Activated T-helper 17 cell treated with anti-CD3 and anti-CD28 coated beads, Interleukin-2, amount 50 U/mL, for 72 hours (primary cell): ENCODE measurements around the gene DNAH8. TPM values are rescaled to one million over a fixed set of nuclear protein-coding genes. Genes with fewer than 3 reads are reported as not detected.

Experiments
- ATAC-seq: fragments of 150-1000 bp; cut with Tn5 transposase; replicated peaks from 2 replicates; pipeline ENCODE4 v1.10.0; 2021; ENCODE audit warnings: mild to moderate bottlenecking, moderate library complexity
- H3K27ac Mint-ChIP-seq: one replicate; pipeline ENCODE4 v1.8.0; 2022; ENCODE audit warnings: mixed read lengths
- H3K27me3 Mint-ChIP-seq: one replicate; pipeline ENCODE4 v1.8.0; 2022; ENCODE audit warnings: mixed read lengths
- H3K36me3 Mint-ChIP-seq: one replicate; pipeline ENCODE4 v1.8.0; 2022; ENCODE audit warnings: low read depth, mild to moderate bottlenecking, mixed read lengths
- H3K4me1 Mint-ChIP-seq: one replicate; pipeline ENCODE4 v1.8.0; 2022; ENCODE audit warnings: mixed read lengths
- H3K4me3 Mint-ChIP-seq: one replicate; pipeline ENCODE4 v1.8.0; 2022; ENCODE audit warnings: mild to moderate bottlenecking, mixed read lengths
- H3K9me3 Mint-ChIP-seq: one replicate; pipeline ENCODE4 v1.8.0; 2022; ENCODE audit warnings: mixed read lengths
- total RNA-seq, 2 donors: library from RNA; stranded (reverse); gene quantifications; one replicate each; pipeline ENCODE4 v1.2.3, GENCODE V29; 2022

The DNAH8 gene
- total RNA-seq, 2 donors from 2014 or later: 0.03 to 0.09 TPM

DNA sequence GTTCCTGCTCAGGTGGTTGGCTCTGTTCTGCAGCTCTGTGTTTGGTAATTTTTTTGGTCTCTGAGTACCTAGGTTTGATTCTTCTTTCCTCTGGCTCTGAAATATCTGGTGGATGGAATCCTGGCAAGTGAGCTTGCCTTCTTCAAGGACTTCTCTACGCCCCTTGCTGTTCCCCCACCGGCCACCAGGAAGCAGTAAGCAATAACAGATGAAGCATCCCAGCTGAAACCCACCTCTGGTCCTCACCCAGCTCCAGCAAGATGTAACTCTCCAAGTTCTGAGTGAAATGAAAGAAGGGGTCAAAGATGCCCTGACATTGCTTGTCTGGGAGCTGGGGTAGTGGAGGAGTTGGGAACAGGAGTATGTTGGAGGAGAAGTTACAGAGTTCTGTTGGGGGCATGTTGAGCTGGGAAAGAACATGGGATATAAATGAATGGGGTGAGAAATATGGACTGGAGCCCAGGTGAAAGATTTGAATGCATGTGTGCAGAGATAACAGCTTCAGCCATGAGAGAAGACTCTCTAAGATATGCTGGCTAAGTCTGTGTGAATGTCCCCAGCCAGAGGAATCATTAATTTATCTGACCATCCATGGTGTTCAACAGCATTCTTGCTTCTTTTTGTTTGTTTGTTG, 282.1 kb downstream of the DNAH8 start:
- no peak overlapping the region for H3K27ac Mint-ChIP-seq
- no peak for ATAC-seq
- no peaks in the 10 kb centered on the region for H3K9me3 Mint-ChIP-seq
- no peaks in the 10 kb centered on the region for H3K4me1 Mint-ChIP-seq
- H3K36me3 Mint-ChIP-seq: no peaks in the 10 kb centered on the region
- peaks cover 36% of the 10 kb centered on the region for H3K27me3 Mint-ChIP-seq
- H3K4me3 Mint-ChIP-seq: no peak overlapping the region

DNA sequence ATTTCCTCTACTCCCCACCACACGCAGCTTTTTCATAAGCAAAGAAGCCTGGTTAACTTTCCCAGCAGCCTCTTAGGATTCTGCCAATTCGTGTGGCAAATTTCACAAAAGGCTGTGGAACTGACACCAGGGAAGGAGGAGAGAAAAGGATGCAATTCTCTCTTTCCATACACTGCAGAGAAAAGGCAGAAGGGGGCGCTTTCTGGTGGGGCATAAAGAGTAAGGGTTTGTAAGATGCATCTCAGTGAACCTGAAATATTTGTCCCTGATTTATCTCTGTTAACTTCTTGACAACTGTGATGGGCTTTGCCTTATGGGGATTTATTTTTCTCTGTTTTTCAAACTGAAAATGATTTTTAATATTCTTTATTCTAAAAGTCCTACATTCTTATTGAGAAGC, 288.0 kb downstream of the DNAH8 start:
- Mint-ChIP-seq H3K27ac (no peak overlapping the region), H3K4me3 (no peak overlapping the region), H3K27me3 (peaks cover 28% of the 10 kb centered on the region), H3K36me3 (no peaks in the 10 kb centered on the region), H3K9me3 (no peaks in the 10 kb centered on the region), H3K4me1 (no peaks in the 10 kb centered on the region)
- ATAC-seq: no peak

DNA sequence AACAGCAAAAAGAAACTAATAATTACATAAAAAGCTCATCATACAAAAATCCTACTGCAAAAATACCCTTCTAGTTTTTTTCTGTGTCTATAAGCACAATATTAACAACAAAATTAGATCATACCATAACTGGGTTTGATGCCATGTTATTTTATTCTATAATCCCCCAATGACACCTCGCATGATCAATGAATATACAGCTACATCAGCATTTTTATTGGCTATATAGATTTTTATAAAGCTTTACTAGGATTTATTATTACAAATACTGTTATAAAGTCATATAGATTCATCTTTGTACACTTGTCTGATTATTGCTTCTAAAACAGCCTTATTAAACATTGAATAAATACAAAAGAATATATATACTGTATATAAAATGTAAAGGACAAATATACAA, 288.4 kb downstream of the DNAH8 start:
- no peaks in the 10 kb centered on the region for H3K9me3 Mint-ChIP-seq
- ATAC-seq: no peak
- H3K4me3 Mint-ChIP-seq: no peak overlapping the region
- no peak overlapping the region for H3K27ac Mint-ChIP-seq
- H3K4me1 Mint-ChIP-seq: no peaks in the 10 kb centered on the region
- H3K36me3 Mint-ChIP-seq: no peaks in the 10 kb centered on the region
- peaks cover 32% of the 10 kb centered on the region for H3K27me3 Mint-ChIP-seq

DNA sequence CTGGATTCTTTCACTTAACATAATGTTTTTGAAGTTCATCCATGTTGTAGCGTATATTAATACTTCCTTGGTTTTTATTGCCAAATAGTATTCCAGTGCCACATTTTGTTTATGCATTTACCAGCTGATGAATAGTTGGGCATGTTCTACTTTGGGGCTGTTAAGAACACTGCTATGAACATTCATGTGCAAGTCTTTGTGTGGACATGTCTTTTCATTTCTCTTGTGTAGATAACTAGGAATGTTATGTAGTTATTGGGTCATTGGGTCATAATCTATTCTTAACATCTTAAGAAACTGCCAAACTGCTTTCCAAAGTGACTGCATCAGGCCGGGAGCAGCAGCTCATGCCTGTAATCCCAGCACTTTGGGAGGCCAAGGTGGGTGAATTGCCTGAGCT, 289.7 kb downstream of the DNAH8 start:
- Mint-ChIP-seq H3K9me3 (no peaks in the 10 kb centered on the region), H3K27me3 (peaks cover 38% of the 10 kb centered on the region), H3K36me3 (no peaks in the 10 kb centered on the region), H3K27ac (no peak overlapping the region), H3K4me3 (no peak overlapping the region), H3K4me1 (no peaks in the 10 kb centered on the region)
- ATAC-seq: no peak

DNA sequence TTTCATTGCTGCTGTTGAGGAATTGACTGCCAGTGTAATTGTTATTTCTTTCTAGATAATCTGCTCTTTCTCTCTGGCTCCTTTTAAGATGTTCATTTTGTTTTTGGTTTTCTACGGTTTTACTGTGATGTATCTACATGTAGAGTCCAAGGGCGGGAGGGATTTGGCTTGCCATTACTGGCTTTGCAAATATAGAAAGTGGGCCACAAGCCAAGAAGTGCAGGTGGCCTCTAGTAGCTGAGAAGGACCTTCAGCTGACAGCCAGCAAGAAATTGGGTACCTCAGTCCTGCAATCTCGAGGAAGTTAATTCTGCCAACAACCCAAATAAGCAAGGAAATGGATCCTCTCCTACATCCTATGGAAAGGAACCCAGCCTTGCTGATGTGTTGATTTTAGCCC, 290.7 kb downstream of the DNAH8 start:
- Mint-ChIP-seq H3K4me3 (no peak overlapping the region), H3K27ac (no peak overlapping the region), H3K27me3 (peaks cover 32% of the 10 kb centered on the region), H3K9me3 (no peaks in the 10 kb centered on the region), H3K4me1 (no peaks in the 10 kb centered on the region), H3K36me3 (no peaks in the 10 kb centered on the region)
- no peak for ATAC-seq

DNA sequence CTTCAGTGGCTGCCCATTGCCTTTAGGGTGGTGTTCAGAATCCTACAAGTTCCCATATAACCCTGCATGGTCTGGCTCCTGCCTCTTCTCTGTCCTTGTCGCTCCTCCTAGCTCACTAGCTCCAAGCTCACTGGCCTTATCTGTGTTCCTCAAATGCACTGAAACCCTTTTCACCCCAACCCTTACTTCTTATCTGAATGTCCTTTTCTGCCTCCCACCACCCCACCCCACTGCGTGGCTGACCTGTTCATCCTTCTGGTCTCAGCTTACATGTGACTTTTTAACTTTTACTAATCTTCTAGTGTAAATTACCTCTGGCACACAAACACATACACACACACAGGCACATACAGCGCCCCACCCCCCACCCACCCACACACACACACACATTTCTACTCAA, 292.5 kb downstream of the DNAH8 start:
- no peak for ATAC-seq
- Mint-ChIP-seq H3K27ac (no peak overlapping the region), H3K27me3 (peaks cover 35% of the 10 kb centered on the region), H3K4me3 (no peak overlapping the region), H3K4me1 (no peaks in the 10 kb centered on the region), H3K9me3 (no peaks in the 10 kb centered on the region), H3K36me3 (no peaks in the 10 kb centered on the region)

DNA sequence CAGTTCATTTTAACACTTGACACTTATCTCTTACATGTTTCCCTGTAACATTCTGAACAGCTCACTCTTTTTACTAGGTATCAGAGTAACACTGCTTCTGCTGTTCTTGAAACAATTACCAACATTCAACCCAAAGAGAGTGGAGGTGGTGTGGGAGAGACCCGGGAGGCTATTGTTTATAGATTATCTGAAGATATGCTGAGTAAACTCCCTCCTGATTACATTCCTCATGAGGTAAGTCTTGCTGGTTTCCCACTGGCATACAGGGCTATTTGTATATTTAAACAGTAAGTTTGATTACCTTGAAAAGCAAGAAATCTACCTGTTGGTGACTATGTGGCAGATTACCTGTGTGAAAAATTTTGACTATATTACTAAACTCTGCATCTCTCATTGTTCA, 293.6 kb downstream of the DNAH8 start:
- no peaks in the 10 kb centered on the region for H3K36me3 Mint-ChIP-seq
- H3K27me3 Mint-ChIP-seq: peaks cover 39% of the 10 kb centered on the region
- H3K4me1 Mint-ChIP-seq: no peaks in the 10 kb centered on the region
- H3K4me3 Mint-ChIP-seq: no peak overlapping the region
- no peaks in the 10 kb centered on the region for H3K9me3 Mint-ChIP-seq
- no peak overlapping the region for H3K27ac Mint-ChIP-seq
- no peak for ATAC-seq

DNA sequence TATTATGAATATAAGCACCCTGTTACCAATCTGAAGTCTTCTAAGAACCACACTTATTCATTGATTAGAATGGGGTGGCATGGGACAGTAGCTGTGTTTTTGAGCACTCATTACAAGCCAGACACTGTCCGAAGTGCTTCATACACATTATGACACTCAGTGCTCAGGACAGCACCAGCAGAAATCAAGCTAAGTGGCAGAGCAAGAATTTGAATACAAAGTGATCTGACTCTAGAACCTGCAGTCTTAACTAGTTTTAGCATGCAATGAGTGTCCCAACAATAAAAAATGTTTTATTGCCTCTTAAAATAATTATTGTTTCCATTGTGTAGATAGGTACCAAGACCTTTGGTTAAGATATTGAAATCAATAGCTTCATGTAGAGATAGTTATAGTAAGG, 294.4 kb downstream of the DNAH8 start:
- H3K9me3 Mint-ChIP-seq: no peaks in the 10 kb centered on the region
- H3K4me1 Mint-ChIP-seq: no peaks in the 10 kb centered on the region
- peaks cover 39% of the 10 kb centered on the region for H3K27me3 Mint-ChIP-seq

DNA sequence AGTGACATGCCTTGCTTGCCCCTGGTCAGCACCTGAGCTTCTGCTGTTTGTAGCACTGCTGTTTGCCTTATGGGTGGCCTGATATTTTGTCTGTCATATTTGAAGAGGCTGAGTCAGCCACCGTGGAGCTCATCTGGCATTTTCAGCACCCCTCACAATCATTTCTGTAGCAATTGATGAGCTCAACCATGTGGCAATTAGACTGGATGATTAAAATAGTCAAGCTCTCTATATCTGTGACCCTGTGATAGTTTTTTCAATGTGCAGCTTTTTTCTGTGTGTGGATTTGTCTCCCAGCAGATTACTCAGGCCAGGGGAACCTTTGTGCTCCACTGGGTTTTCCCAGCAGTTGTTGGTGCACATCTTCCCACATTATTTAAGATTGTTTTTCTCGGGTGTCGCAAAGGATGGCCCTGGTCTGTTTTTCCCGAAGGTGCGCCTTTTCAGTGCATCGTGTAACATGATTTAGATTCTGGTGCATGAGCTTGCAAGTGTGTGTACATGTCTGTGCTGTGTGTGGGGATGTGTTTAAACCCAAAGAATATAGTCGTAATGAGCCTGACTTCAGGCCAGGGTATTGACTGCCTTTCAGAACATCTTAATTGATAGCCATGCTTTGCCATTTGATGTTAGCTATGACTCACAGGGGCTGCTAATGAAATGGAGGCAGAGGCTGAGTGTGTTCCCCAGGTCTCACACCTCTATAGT, 301.9 kb downstream of the DNAH8 start:
- H3K27me3 Mint-ChIP-seq: peaks cover 15% of the 10 kb centered on the region
- H3K4me1 Mint-ChIP-seq: no peaks in the 10 kb centered on the region
- no peaks in the 10 kb centered on the region for H3K36me3 Mint-ChIP-seq
- no peak overlapping the region for H3K4me3 Mint-ChIP-seq
- no peak overlapping the region for H3K27ac Mint-ChIP-seq
- no peaks in the 10 kb centered on the region for H3K9me3 Mint-ChIP-seq
- no peak for ATAC-seq

More for the DNA sequence above, 294.4 kb downstream of the DNAH8 start:
- Mint-ChIP-seq H3K36me3 (no peaks in the 10 kb centered on the region), H3K4me3 (no peak overlapping the region), H3K27ac (no peak overlapping the region)
- ATAC-seq: no peak

DNA sequence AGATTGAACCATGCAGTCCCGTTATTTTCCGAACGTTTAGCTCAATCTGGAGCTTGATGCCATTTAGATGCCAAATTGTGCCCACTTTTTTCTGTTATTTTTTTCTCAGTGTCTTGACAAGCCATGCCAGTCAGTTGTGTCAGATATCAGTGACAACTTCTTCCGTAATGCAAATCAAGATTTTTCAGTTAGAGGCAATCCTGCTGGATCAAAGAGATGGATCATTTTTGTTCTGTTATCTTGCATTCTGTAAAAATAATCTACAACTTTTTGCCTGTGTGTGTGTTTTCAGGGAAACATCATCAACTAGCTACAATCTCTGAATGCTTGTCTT, 302.4 kb downstream of the DNAH8 start:
- H3K27ac Mint-ChIP-seq: no peak overlapping the region
- H3K4me3 Mint-ChIP-seq: no peak overlapping the region
- no peaks in the 10 kb centered on the region for H3K36me3 Mint-ChIP-seq
- peaks cover 10% of the 10 kb centered on the region for H3K27me3 Mint-ChIP-seq
- H3K4me1 Mint-ChIP-seq: no peaks in the 10 kb centered on the region
- no peak for ATAC-seq
- H3K9me3 Mint-ChIP-seq: no peaks in the 10 kb centered on the region

DNA sequence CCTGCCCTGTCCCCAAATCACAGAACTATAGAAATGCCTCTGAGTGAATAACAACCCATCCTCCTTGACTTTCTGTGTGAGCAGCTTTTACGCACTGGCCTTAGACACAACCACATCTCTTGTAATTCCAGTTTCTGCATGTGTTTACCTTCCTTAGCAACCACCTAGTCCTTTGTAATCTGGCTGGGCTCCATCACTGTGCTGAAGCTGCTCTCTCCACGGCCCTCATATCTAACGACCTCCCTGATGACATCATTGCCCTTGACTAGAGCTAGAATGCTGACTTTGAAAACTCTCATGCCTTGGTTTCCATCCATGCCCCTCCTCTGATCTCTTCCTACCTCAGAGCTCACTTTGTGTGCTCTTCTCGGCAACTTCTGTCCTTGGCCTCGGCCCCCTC, 303.0 kb downstream of the DNAH8 start:
- Mint-ChIP-seq H3K9me3 (no peaks in the 10 kb centered on the region), H3K27me3 (peaks cover 10% of the 10 kb centered on the region), H3K4me3 (no peak overlapping the region), H3K27ac (no peak overlapping the region), H3K36me3 (no peaks in the 10 kb centered on the region), H3K4me1 (no peaks in the 10 kb centered on the region)
- ATAC-seq: no peak

DNA sequence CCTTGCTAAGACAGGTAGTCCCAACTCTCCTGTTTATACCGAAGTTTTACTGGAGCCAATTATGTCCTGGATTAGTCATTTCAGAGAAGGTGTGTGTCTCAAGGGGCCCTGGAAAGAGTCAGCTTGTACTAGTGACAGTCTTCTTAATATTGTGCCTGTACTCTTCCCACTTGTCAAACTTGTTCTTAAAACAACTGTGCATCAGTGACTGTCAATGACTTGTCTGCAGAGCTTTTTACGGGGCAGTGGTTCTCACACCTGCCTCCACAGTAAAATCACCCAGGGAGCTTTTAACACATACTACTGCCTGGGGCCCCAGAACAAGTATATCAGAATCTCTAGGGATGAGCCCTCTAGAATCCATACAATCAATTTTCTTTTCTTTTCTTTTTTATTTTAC, 305.0 kb downstream of the DNAH8 start:
- ATAC-seq: no peak
- no peak overlapping the region for H3K4me3 Mint-ChIP-seq
- H3K27ac Mint-ChIP-seq: no peak overlapping the region
- peaks cover 9% of the 10 kb centered on the region for H3K27me3 Mint-ChIP-seq
- H3K36me3 Mint-ChIP-seq: no peaks in the 10 kb centered on the region
- H3K9me3 Mint-ChIP-seq: no peaks in the 10 kb centered on the region
- no peaks in the 10 kb centered on the region for H3K4me1 Mint-ChIP-seq

DNA sequence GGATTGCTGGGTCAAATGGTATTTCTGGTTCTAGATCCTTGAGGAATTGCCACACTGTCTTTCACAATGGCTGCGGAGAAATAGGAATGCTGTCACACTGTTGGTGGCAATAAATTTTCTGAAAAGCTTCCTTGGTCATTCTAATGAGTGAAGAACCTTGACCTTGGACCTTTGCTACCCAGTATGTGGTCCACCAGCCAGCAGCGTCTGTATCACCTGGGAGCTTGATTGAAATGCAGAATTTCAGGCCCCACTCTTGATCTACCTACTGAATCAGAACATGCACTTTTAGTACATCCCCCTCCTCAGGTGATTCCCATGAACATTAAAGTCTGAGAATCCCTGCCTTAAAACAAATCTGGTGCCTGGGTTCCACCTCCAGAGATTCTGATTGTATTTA, 305.9 kb downstream of the DNAH8 start:
- peaks cover 7% of the 10 kb centered on the region for H3K27me3 Mint-ChIP-seq
- no peak overlapping the region for H3K27ac Mint-ChIP-seq
- no peaks in the 10 kb centered on the region for H3K9me3 Mint-ChIP-seq
- no peaks in the 10 kb centered on the region for H3K36me3 Mint-ChIP-seq
- no peaks in the 10 kb centered on the region for H3K4me1 Mint-ChIP-seq
- no peak overlapping the region for H3K4me3 Mint-ChIP-seq
- ATAC-seq: no peak

DNA sequence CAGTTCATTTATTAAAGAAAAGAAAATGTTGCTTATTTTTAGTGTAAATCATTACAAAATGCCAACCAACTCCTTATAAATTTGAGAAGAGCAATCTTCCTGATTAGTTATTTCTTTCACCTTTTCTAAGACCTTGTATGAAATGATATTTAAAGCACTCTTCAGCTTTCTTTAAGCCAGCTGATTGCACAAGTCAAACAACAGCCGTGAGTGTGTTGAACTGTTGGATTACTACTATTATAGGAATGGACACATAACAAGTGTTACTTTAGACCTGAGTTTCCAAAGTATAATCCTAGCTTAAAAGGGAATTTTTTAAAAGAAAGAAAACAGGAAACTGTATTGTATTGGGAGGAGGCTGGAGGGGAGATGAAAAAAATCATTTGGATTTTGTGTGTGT, 306.7 kb downstream of the DNAH8 start:
- no peaks in the 10 kb centered on the region for H3K9me3 Mint-ChIP-seq
- no peaks in the 10 kb centered on the region for H3K4me1 Mint-ChIP-seq
- no peak overlapping the region for H3K4me3 Mint-ChIP-seq
- H3K27ac Mint-ChIP-seq: no peak overlapping the region
- no peak for ATAC-seq
- peaks cover 10% of the 10 kb centered on the region for H3K27me3 Mint-ChIP-seq
- no peaks in the 10 kb centered on the region for H3K36me3 Mint-ChIP-seq

DNA sequence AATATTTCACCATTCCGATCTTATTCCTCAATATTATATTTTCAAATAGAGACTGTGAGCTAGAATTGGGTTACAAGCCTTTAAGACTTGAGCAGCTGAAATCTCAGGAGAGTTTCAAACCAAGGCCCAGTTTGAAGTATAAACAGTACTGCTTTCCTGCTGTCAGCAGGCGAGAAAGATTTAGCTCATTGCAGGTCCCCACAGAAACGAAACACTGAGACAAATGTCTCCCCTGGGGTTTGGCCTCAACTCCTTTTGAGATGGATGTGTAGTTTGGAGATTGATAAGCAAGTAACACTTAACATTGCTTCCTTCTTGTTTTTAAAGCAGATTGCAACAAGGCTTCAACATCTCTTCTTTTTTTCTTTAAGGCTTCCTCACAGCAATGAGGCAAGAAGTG, 311.1 kb downstream of the DNAH8 start:
- no peak for ATAC-seq

More for the DNA sequence above, 311.1 kb downstream of the DNAH8 start:
- H3K9me3 Mint-ChIP-seq: no peaks in the 10 kb centered on the region
- no peak overlapping the region for H3K27ac Mint-ChIP-seq
- no peaks in the 10 kb centered on the region for H3K4me1 Mint-ChIP-seq
- no peaks in the 10 kb centered on the region for H3K36me3 Mint-ChIP-seq
- peaks cover 24% of the 10 kb centered on the region for H3K27me3 Mint-ChIP-seq
- no peak overlapping the region for H3K4me3 Mint-ChIP-seq
